Rectal smooth muscle tissue (tissue), 1 donor: ENCODE results near the gene CHKA.

Experiments
- H3K27ac ChIP-seq: one replicate; pipeline ENCODE4 v1.7.0; 2013; ENCODE audit warnings: low read depth, low read length, inconsistent platforms
- H3K27me3 ChIP-seq: one replicate; pipeline ENCODE4 v1.7.0; 2013; ENCODE audit warnings: low read length; ENCODE audit not compliant: control insufficient read depth, insufficient read depth
- H3K36me3 ChIP-seq: one replicate; pipeline ENCODE4 v1.7.0; 2013; ENCODE audit warnings: low read length; ENCODE audit not compliant: control insufficient read depth, insufficient read depth
- H3K4me1 ChIP-seq: one replicate; pipeline ENCODE4 v1.7.0; 2013; ENCODE audit warnings: low read length; ENCODE audit not compliant: control insufficient read depth, insufficient read depth
- H3K4me3 ChIP-seq: one replicate; pipeline ENCODE4 v1.7.0; 2013; ENCODE audit warnings: low read length
- H3K9ac ChIP-seq: one replicate; pipeline ENCODE4 v1.7.0; 2013; ENCODE audit warnings: low read length

CHKA gene

GRCh38 chr11:68120273-68121066 lies 718 bp downstream of the CHKA start:
- Histone ChIP-seq H3K27ac (peak overlapping the region; percentile 81), H3K9ac (peak overlapping the region; percentile 61), H3K4me3 (peak overlapping the region; percentile 73), H3K4me1 (peaks cover 15% of the 10 kb centered on the region), H3K36me3 (no peaks in the 10 kb centered on the region), H3K27me3 (no peaks in the 10 kb centered on the region)

DNA sequence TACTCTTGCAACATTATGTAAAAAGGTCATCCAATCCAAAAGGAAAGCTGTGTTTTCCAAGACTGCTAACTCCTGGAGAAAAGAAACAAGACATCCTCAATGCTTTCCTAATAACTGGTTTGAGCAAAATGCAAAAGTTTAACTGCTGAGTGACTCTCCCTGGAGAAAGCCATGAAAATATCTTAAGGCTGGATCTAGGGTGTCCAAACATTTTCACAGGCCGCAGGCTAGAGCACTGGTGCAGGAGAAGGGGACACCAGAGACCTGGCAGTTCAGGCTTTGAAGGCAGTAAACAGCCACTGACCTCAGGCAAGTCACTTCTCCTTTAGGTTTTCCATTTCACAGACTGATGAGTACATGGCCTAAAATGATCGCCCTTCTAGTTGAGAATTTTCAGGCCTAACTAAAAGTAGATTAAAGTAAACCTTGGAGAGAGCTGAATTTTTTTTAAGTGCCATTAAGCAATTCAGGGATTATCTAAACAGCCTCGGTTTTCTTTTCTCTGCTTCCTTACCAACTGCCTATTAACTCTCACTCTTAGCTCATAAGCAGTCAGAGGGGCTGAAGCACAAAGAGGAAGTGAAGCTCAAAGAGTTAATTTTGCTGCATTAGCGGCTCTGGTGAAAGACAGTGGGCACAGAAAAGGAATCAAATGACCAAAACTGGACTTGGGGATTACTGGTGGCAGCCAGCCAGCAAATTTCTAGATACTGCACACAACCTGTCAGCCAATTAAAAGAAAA lies 2.3 kb downstream of the CHKA start:
- Histone ChIP-seq H3K27ac (peak overlapping the region; percentile 67), H3K9ac (no peak overlapping the region), H3K4me1 (peaks cover 15% of the 10 kb centered on the region), H3K36me3 (no peaks in the 10 kb centered on the region), H3K4me3 (peak overlapping the region; percentile 14), H3K27me3 (no peaks in the 10 kb centered on the region)

GRCh38 chr11:68117853-68118470 lies 3.2 kb downstream of the CHKA start:
- Histone ChIP-seq H3K4me3 (no peak overlapping the region), H3K36me3 (no peaks in the 10 kb centered on the region), H3K27me3 (no peaks in the 10 kb centered on the region), H3K4me1 (peaks cover 15% of the 10 kb centered on the region), H3K9ac (peak overlapping the region; percentile 22), H3K27ac (peak overlapping the region; percentile 67)

- Histone ChIP-seq H3K4me1 (peaks cover 14% of the 10 kb centered on the region), H3K27ac (peak overlapping the region; percentile 43), H3K27me3 (no peaks in the 10 kb centered on the region), H3K36me3 (no peaks in the 10 kb centered on the region), H3K4me3 (no peak overlapping the region), H3K9ac (no peak overlapping the region)
Observed at GRCh38 chr11:68116974-68117373, 4.2 kb downstream of the CHKA start.

- no peak overlapping the region for H3K4me3 ChIP-seq
- H3K4me1 ChIP-seq = peaks cover 12% of the 10 kb centered on the region
- H3K36me3 ChIP-seq = no peaks in the 10 kb centered on the region
- H3K27me3 ChIP-seq = no peaks in the 10 kb centered on the region
- H3K27ac ChIP-seq = no peak overlapping the region
- no peak overlapping the region for H3K9ac ChIP-seq
Observed at GRCh38 chr11:68116126-68116525, 5.1 kb downstream of the CHKA start.

DNA sequence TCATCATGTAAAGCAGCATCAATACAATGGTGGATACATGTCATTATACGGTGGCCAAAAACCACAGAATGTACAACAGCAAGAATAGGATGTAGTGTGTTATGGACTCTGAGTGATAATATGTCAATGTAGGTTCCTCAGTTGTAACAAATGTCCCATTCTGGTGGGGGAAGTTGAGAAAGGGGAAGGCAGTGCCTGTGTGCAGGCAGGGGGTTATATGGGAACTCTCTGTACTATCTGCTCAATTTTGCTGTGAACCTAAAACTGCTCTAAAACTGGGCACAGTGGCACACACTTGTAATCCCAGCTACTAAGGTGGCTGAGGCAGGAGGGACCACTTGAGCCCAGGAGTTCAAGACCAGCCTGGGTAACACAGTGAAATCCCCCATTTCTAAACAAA lies 5.9 kb downstream of the CHKA start:
- Histone ChIP-seq H3K36me3 (no peaks in the 10 kb centered on the region), H3K27me3 (no peaks in the 10 kb centered on the region), H3K27ac (no peak overlapping the region), H3K9ac (no peak overlapping the region), H3K4me3 (no peak overlapping the region), H3K4me1 (peaks cover 12% of the 10 kb centered on the region)

- no peak overlapping the region for H3K4me3 ChIP-seq
- no peak overlapping the region for H3K9ac ChIP-seq
- H3K36me3 ChIP-seq = no peaks in the 10 kb centered on the region
- H3K4me1 ChIP-seq = peaks cover 12% of the 10 kb centered on the region
- no peak overlapping the region for H3K27ac ChIP-seq
- H3K27me3 ChIP-seq = no peaks in the 10 kb centered on the region
Observed at GRCh38 chr11:68113986-68114385, 7.2 kb downstream of the CHKA start.

DNA sequence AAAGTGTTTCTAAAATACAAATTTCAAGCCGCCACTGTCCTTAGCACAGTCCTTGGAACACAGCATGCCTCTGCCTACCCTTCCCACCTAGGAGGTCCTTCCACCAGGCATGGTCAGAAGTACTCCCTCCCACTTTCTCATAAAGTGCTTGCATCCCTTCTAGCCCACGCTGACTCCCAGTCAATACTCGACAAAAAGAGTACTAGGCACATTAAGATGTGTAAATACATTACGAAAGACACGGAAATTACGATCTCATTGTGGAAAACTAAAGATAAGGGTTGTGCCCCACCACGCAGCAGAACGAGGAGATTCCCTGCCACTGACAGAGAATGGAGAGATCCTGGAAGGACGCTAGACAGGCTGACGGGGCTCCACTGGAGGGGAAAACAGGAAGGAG lies 13.5 kb downstream of the CHKA start:
- Histone ChIP-seq H3K4me3 (no peak overlapping the region), H3K27ac (no peak overlapping the region), H3K9ac (no peak overlapping the region), H3K27me3 (no peaks in the 10 kb centered on the region), H3K4me1 (no peaks in the 10 kb centered on the region), H3K36me3 (no peaks in the 10 kb centered on the region)

- no peak overlapping the region for H3K27ac ChIP-seq
- H3K9ac ChIP-seq = no peak overlapping the region
- no peaks in the 10 kb centered on the region for H3K36me3 ChIP-seq
- no peaks in the 10 kb centered on the region for H3K4me1 ChIP-seq
- H3K4me3 ChIP-seq = no peak overlapping the region
- no peaks in the 10 kb centered on the region for H3K27me3 ChIP-seq
Observed at GRCh38 chr11:68106165-68106940, 14.8 kb downstream of the CHKA start.

DNA sequence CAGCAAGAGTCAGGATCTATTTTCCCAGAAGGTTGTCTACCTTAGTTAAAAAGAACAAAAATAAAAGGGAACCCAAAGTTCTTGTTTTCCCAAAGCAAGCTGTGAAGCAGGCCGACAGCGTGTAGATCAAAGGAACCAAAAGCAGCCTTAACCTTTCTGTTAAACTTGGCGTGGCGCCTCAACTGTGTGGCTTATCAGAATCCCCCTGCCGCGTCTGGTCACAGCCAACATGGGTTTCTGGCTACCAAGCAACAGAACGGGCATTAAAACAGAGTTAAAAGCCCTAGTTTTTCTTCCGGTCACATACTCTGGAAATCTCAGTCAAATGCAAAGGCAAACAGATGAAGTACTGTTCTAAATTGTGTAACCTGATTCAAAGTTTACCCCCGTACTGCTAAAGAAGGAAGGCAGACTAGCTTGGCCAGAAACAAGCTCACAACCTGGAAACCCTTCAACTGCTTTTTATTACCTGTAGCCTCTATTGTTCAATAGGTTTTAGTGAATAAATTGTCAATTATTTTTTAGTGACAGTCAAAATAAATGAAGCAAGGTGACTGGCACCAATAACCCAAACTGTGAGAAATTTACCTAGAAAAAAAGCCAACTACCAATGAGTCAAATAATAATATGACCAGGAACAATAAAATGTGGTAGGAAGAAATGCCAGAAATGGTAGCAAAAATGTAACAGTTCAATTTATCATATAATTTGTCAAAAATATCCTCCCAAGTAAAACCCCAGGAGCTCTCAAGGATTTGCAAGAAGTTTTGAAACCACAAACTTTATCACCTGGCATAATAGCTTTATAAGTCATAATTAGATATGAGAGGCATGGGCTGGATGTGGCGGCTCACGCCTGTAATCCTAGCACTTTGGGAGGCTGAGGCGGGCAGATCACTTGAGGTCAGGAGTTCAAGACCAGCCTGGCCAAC lies 21.4 kb downstream of the CHKA start:
- H3K36me3 ChIP-seq = no peaks in the 10 kb centered on the region
- no peaks in the 10 kb centered on the region for H3K27me3 ChIP-seq
- no peak overlapping the region for H3K27ac ChIP-seq
- no peak overlapping the region for H3K9ac ChIP-seq
- peak overlapping the region; percentile 32 for H3K4me3 ChIP-seq
- no peaks in the 10 kb centered on the region for H3K4me1 ChIP-seq

DNA sequence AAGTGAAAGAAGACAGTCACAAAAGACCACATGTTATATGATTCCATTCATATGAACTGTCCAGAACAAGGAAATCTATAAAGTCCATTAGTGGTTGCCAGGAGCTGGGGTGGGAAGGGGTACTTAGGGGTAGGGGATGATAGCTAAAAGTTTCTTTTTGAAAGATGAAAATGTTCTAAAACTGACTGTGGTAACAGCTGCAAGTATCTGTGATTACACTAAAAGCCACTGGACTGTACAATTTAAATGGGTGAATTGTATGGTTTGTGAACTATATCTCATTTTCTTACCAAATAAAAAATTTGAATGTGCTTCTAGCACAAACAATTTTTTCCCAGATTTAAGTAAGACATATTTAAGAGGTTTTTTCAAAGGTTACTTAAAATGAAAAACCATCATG lies 22.1 kb downstream of the CHKA start:
- no peaks in the 10 kb centered on the region for H3K36me3 ChIP-seq
- H3K9ac ChIP-seq = no peak overlapping the region
- no peaks in the 10 kb centered on the region for H3K27me3 ChIP-seq
- H3K4me1 ChIP-seq = no peaks in the 10 kb centered on the region
- H3K4me3 ChIP-seq = no peak overlapping the region
- no peak overlapping the region for H3K27ac ChIP-seq
